ENCODE data around the gene KAZALD1.
A peak's percentile ranks its signal among the peaks of the same experiment; 100 is the strongest.

The KAZALD1 gene

GRCh38 chr10:101018118-101018599 lies 43.6 kb upstream of the KAZALD1 start:
- WGBS: 42% methylated on average over 20 of the region's 20 CpGs
- Histone ChIP-seq H4K8ac (ENCODE audit: low read length) (peak overlapping the region; percentile 98), H3K27ac (ENCODE audit: low read length, poor library complexity, severe bottlenecking) (no peak overlapping the region)

GRCh38 chr10:101018600-101019439 lies 43.0 kb upstream of the KAZALD1 start:
- peak; percentile 85 for DNase-seq
- Histone ChIP-seq H4K8ac (ENCODE audit: low read length) (peak overlapping the region; percentile 98), H3K4me2 (ENCODE audit: low read length, poor library complexity, severe bottlenecking) (peak overlapping the region; percentile 55), H3K4ac (ENCODE audit: low read depth in 1 of 2, low read length in 2 of 2) (no peak overlapping the region), H2AK5ac (ENCODE audit: low read length, severe bottlenecking) (no peak overlapping the region), H3K14ac (ENCODE audit: low read length in 2 of 2) (no peak overlapping the region), H3K9me3 (ENCODE audit: control insufficient read depth, low read length) (no peaks in the 10 kb centered on the region), H2BK12ac (ENCODE audit: low read length in 2 of 2) (peak overlapping the region; percentile 17 to 33), H3K4me3 (ENCODE audit: insufficient read depth in 1 of 2, low read depth in 1 of 2, low read length in 2 of 2) (no peak overlapping the region), H2AFZ (ENCODE audit: low read depth, low read length) (peak overlapping the region; percentile 42), H3K9ac (ENCODE audit: low read length) (peak overlapping the region; percentile 58), H3K27ac (ENCODE audit: low read length, poor library complexity, severe bottlenecking) (no peak overlapping the region), H2BK120ac (ENCODE audit: low read depth, low read length) (peak overlapping the region; percentile 29), H3K18ac (ENCODE audit: low read depth in 1 of 2, low read length in 2 of 2) (peak overlapping the region; percentile 55 to 77), H3K23ac (ENCODE audit: low read length in 2 of 2) (peak overlapping the region in 1 of 2 experiments; percentile 11), H2BK5ac (ENCODE audit: low read depth, low read length, poor library complexity, severe bottlenecking) (no peak overlapping the region), H3K4me1 (ENCODE audit: control insufficient read depth, insufficient read depth, low read depth, low read length) (peaks cover 25% of the 10 kb centered on the region), H2BK15ac (ENCODE audit: low read depth, poor library complexity, severe bottlenecking) (peak overlapping the region; percentile 75), H3K27me3 (ENCODE audit: control insufficient read depth in 1 of 2, insufficient read depth in 1 of 2, low read length in 2 of 2) (no peaks in the 10 kb centered on the region), H4K91ac (ENCODE audit: low read length) (peak overlapping the region; percentile 82), H3K79me1 (replicated peaks; ENCODE audit: low read length, poor library complexity, severe bottlenecking) (no peaks in the 10 kb centered on the region), H3K36me3 (ENCODE audit: control insufficient read depth in 1 of 2, insufficient read depth in 2 of 2, low read depth in 1 of 2, low read length in 2 of 2) (peaks cover 0 to 5% of the 10 kb centered on the region in 2 experiments)
- WGBS: 18% methylated on average over 40 of the region's 45 CpGs

More at GRCh38 chr10:101018118-101018599, 43.6 kb upstream of the KAZALD1 start:
- H3K9ac ChIP-seq (ENCODE audit: low read length): peak overlapping the region; percentile 58
- no peak overlapping the region for H2AK5ac ChIP-seq (ENCODE audit: low read length, severe bottlenecking)
- peak overlapping the region in 1 of 2 experiments; percentile 35 for H3K4ac ChIP-seq (ENCODE audit: low read depth in 1 of 2, low read length in 2 of 2)
- H2BK12ac ChIP-seq (ENCODE audit: low read length in 2 of 2): peak overlapping the region; percentile 3 to 8
- peaks cover 29% of the 10 kb centered on the region for H3K4me1 ChIP-seq (ENCODE audit: control insufficient read depth, insufficient read depth, low read depth, low read length)
- H2AFZ ChIP-seq (ENCODE audit: low read depth, low read length): peak overlapping the region; percentile 47
- H2BK120ac ChIP-seq (ENCODE audit: low read depth, low read length): peak overlapping the region; percentile 29
- no peaks in the 10 kb centered on the region for H3K79me1 ChIP-seq (replicated peaks; ENCODE audit: low read length, poor library complexity, severe bottlenecking)
- H3K23ac ChIP-seq (ENCODE audit: low read length in 2 of 2): no peak overlapping the region
- DNase-seq: peak; percentile 85
- H2BK15ac ChIP-seq (ENCODE audit: low read depth, poor library complexity, severe bottlenecking): no peak overlapping the region
- no peak overlapping the region for H3K14ac ChIP-seq (ENCODE audit: low read length in 2 of 2)
- no peak overlapping the region for H2BK5ac ChIP-seq (ENCODE audit: low read depth, low read length, poor library complexity, severe bottlenecking)
- no peaks in the 10 kb centered on the region for H3K27me3 ChIP-seq (ENCODE audit: control insufficient read depth in 1 of 2, insufficient read depth in 1 of 2, low read length in 2 of 2)
- H3K4me2 ChIP-seq (ENCODE audit: low read length, poor library complexity, severe bottlenecking): no peak overlapping the region
- no peak overlapping the region for H3K4me3 ChIP-seq (ENCODE audit: insufficient read depth in 1 of 2, low read depth in 1 of 2, low read length in 2 of 2)
- no peaks in the 10 kb centered on the region for H3K9me3 ChIP-seq (ENCODE audit: control insufficient read depth, low read length)
- H3K18ac ChIP-seq (ENCODE audit: low read depth in 1 of 2, low read length in 2 of 2): peak overlapping the region in 1 of 2 experiments; percentile 77
- H4K91ac ChIP-seq (ENCODE audit: low read length): peak overlapping the region; percentile 57
- peaks cover 0 to under 1% of the 10 kb centered on the region in 2 experiments for H3K36me3 ChIP-seq (ENCODE audit: control insufficient read depth in 1 of 2, insufficient read depth in 2 of 2, low read depth in 1 of 2, low read length in 2 of 2)

- Histone ChIP-seq H3K14ac (ENCODE audit: low read length in 2 of 2) (no peak overlapping the region), H3K9me3 (ENCODE audit: control insufficient read depth, low read length) (no peaks in the 10 kb centered on the region), H3K4ac (ENCODE audit: low read depth in 1 of 2, low read length in 2 of 2) (no peak overlapping the region), H3K36me3 (ENCODE audit: control insufficient read depth in 1 of 2, insufficient read depth in 2 of 2, low read depth in 1 of 2, low read length in 2 of 2) (peaks cover 0 to 5% of the 10 kb centered on the region in 2 experiments), H4K8ac (ENCODE audit: low read length) (no peak overlapping the region), H4K91ac (ENCODE audit: low read length) (no peak overlapping the region), H3K23ac (ENCODE audit: low read length in 2 of 2) (no peak overlapping the region), H3K4me3 (ENCODE audit: insufficient read depth in 1 of 2, low read depth in 1 of 2, low read length in 2 of 2) (no peak overlapping the region), H2BK15ac (ENCODE audit: low read depth, poor library complexity, severe bottlenecking) (no peak overlapping the region), H3K9ac (ENCODE audit: low read length) (no peak overlapping the region), H2BK12ac (ENCODE audit: low read length in 2 of 2) (no peak overlapping the region), H2BK5ac (ENCODE audit: low read depth, low read length, poor library complexity, severe bottlenecking) (no peak overlapping the region), H2BK120ac (ENCODE audit: low read depth, low read length) (no peak overlapping the region), H3K27me3 (ENCODE audit: control insufficient read depth in 1 of 2, insufficient read depth in 1 of 2, low read length in 2 of 2) (no peaks in the 10 kb centered on the region), H3K4me2 (ENCODE audit: low read length, poor library complexity, severe bottlenecking) (no peak overlapping the region), H2AK5ac (ENCODE audit: low read length, severe bottlenecking) (no peak overlapping the region), H2AFZ (ENCODE audit: low read depth, low read length) (no peak overlapping the region), H3K27ac (ENCODE audit: low read length, poor library complexity, severe bottlenecking) (no peak overlapping the region), H3K4me1 (ENCODE audit: control insufficient read depth, insufficient read depth, low read depth, low read length) (peaks cover 24% of the 10 kb centered on the region), H3K18ac (ENCODE audit: low read depth in 1 of 2, low read length in 2 of 2) (no peak overlapping the region), H3K79me1 (replicated peaks; ENCODE audit: low read length, poor library complexity, severe bottlenecking) (no peaks in the 10 kb centered on the region)
- WGBS: 36% methylated on average over 2 of the region's 2 CpGs
- DNase-seq: no peak
These were observed 42.4 kb upstream of the KAZALD1 start for GRCh38 chr10:101019440-101019703.

DNA sequence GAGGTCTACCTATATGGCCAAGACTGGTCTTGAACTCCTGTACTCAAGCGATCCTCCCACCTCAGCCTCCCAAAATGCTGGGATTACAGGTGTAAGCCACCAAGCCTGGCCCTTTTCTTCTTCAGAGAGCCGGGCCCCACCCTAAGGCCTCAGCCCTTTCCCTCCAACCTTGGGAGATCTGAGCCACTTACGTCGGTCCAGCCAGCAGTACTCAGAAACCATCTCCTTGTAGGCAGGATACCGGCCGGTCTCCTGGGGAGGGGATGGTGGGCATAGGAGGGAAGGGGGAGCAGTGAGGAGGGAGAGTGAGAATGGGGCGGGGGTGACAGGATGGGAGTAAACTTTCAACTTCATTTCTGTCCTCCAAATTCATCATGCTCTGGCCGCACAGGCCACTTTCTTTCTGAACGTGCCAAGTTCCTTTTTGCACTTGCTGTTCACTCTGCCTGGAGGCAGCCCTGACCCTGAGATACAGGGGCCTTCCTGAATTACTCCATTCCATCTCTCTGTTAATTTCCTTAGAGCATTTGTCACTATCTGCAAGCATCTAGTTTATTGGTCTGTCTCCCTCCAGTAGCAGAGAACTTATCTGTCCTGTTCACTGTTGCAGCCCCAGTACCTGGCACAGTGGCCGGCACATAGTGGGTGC lies 41.2 kb upstream of the KAZALD1 start:
- Histone ChIP-seq H3K4me3 (ENCODE audit: insufficient read depth in 1 of 2, low read depth in 1 of 2, low read length in 2 of 2) (no peak overlapping the region), H3K4me2 (ENCODE audit: low read length, poor library complexity, severe bottlenecking) (no peak overlapping the region), H2AK5ac (ENCODE audit: low read length, severe bottlenecking) (no peak overlapping the region), H3K4me1 (ENCODE audit: control insufficient read depth, insufficient read depth, low read depth, low read length) (peaks cover 14% of the 10 kb centered on the region), H4K91ac (ENCODE audit: low read length) (no peak overlapping the region), H3K9ac (ENCODE audit: low read length) (no peak overlapping the region), H3K23ac (ENCODE audit: low read length in 2 of 2) (no peak overlapping the region), H3K14ac (ENCODE audit: low read length in 2 of 2) (no peak overlapping the region), H2AFZ (ENCODE audit: low read depth, low read length) (no peak overlapping the region), H2BK15ac (ENCODE audit: low read depth, poor library complexity, severe bottlenecking) (no peak overlapping the region), H3K27ac (ENCODE audit: low read length, poor library complexity, severe bottlenecking) (no peak overlapping the region), H3K79me1 (replicated peaks; ENCODE audit: low read length, poor library complexity, severe bottlenecking) (no peaks in the 10 kb centered on the region), H4K8ac (ENCODE audit: low read length) (no peak overlapping the region), H2BK120ac (ENCODE audit: low read depth, low read length) (no peak overlapping the region), H3K18ac (ENCODE audit: low read depth in 1 of 2, low read length in 2 of 2) (no peak overlapping the region), H3K36me3 (ENCODE audit: control insufficient read depth in 1 of 2, insufficient read depth in 2 of 2, low read depth in 1 of 2, low read length in 2 of 2) (peaks cover 0 to 5% of the 10 kb centered on the region in 2 experiments), H3K27me3 (ENCODE audit: control insufficient read depth in 1 of 2, insufficient read depth in 1 of 2, low read length in 2 of 2) (no peaks in the 10 kb centered on the region), H3K9me3 (ENCODE audit: control insufficient read depth, low read length) (no peaks in the 10 kb centered on the region), H2BK5ac (ENCODE audit: low read depth, low read length, poor library complexity, severe bottlenecking) (no peak overlapping the region), H2BK12ac (ENCODE audit: low read length in 2 of 2) (no peak overlapping the region), H3K4ac (ENCODE audit: low read depth in 1 of 2, low read length in 2 of 2) (no peak overlapping the region)
- no peak for DNase-seq
- WGBS: 89% methylated on average over 9 of the region's 10 CpGs

All from mesenchymal stem cell (in vitro differentiated cells and primary cell).